GM12864 (cell line): ENCODE measurements around the gene ULK4.
"Not testable (repeated sequence)": the region's sequence is repeated elsewhere in the genome, so short reads cannot be mapped to it uniquely, and the experiment has no call there.

Experiments used
- DNase-seq: peaks from one replicate; pipeline ENCODE4 v3.0.0-alpha.2; 2011; ENCODE audit warnings: low read depth
- H3K4me3 ChIP-seq: 2 replicates; pipeline ENCODE4 v1.5.1; 2011; ENCODE audit warnings: mild to moderate bottlenecking, low read depth, low read length, control low read depth
- CTCF ChIP-seq: IDR thresholded peaks from 2 replicates; pipeline ENCODE4 v1.5.1; 2011; ENCODE audit warnings: low read depth, mild to moderate bottlenecking, moderate library complexity, low read length, control low read depth, inconsistent platforms; ENCODE audit errors: missing control alignments

The ULK4 gene

DNA sequence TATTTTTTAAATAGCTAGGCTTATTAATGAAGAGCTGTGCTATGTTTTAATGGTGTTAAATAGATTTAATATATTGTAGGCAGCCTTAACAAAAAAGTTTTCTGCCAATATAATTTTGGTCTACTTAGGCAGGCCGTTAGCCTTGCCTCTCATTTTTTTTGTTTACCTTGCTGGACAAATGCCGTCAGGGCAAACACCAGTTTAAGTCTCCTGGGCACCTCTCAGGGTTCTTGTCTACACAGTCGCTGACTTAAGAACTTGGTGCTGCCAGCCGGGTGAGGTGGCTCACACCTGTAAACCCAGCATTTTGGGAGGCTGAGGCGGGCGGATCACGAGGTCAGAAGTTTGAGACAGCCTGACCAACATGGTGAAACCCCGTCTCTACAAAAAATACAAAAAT lies 153.3 kb downstream of the ULK4 start:
- no peak overlapping the region for H3K4me3 ChIP-seq
- no peak for TF ChIP-seq CTCF
- DNase-seq, result no peak

GRCh38 chr3:41808152-41808551 lies 153.8 kb downstream of the ULK4 start:
- no peak for TF ChIP-seq CTCF
- no peak for DNase-seq
- no peak overlapping the region for H3K4me3 ChIP-seq

DNA sequence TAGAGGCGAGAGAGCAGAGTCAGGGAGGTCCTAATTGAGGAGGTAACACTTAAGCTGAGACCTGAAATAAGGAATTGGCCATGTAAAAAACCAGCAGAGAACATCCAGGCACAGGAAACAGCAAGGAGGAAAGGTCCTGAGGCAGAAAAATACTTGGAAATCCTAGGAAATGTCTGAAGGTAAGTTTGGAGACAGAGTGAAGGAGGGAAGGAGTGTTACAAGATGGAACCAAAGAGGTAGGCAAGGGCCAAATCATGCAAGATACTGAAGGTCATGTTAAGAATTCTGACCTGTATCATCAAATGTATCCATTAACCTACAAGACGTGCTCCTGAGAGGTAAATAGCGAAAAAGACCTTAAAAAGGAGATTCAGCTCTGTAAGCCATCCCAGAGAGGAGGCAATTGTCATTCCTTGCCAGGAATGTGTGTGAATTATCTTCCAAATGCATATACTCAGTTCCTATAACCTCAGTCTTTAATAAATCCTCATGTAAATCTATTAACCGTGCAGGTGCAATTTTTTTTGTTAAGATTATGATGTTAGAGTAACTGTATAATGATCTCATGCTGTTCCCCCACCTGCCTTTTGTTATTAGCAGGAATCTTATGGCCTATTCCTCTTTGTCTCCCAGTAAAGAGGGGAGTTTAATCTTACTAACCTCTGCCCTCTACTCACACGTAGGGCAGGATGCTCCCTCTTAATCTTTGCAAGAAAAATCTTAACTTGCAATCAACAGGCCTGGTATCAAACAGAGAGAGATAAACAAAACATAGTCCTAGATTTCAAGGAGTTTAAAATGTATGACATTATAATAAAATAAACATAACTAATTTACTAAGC lies 166.9 kb downstream of the ULK4 start:
- no peak for DNase-seq

GRCh38 chr3:41792806-41793205 lies 169.1 kb downstream of the ULK4 start:
- DNase-seq, result no peak
- no peak overlapping the region for H3K4me3 ChIP-seq
- no peak for TF ChIP-seq CTCF

More for the DNA sequence above, 166.9 kb downstream of the ULK4 start:
- TF ChIP-seq CTCF, result no peak
- H3K4me3 ChIP-seq, result no peak overlapping the region

- TF ChIP-seq CTCF, result no peak
Observed at GRCh38 chr3:41769106-41769505, 192.8 kb downstream of the ULK4 start.

GRCh38 chr3:41768363-41768762 lies 193.5 kb downstream of the ULK4 start:
- no peak for DNase-seq
- TF ChIP-seq CTCF, result no peak
- no peak overlapping the region for H3K4me3 ChIP-seq

More at GRCh38 chr3:41769106-41769505, 192.8 kb downstream of the ULK4 start:
- DNase-seq, result no peak
- H3K4me3 ChIP-seq, result no peak overlapping the region

DNA sequence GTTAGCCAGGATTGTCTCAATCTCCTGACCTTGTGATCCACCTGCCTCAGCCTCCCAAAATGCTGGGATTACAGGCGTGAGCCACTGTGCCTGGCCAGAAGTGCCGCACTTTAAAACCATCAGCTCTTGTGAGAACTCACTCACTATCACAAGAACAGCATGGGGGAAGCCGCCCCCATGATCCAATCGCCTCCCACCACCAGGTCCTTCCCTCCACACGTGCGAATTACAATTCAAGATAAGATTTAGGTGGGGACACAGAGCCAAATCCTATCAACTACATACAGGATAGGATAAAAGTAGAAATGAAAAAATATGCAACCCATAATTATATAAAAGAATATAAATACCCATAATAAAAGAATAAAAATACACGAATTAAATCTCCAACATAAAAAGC lies 199.0 kb downstream of the ULK4 start:
- not testable (repeated sequence) for DNase-seq, H3K4me3 ChIP-seq
